NCI-H146 (cell line): ENCODE results near the gene CD84.
"Not testable (repeated sequence)": the region's sequence is repeated elsewhere in the genome, so short reads cannot be mapped to it uniquely, and the experiment has no call there.

Experiments
- DNase-seq: peaks from one replicate; lab custom pipeline; 2025; lab: John Stamatoyannopoulos, UW

Gene CD84

DNA sequence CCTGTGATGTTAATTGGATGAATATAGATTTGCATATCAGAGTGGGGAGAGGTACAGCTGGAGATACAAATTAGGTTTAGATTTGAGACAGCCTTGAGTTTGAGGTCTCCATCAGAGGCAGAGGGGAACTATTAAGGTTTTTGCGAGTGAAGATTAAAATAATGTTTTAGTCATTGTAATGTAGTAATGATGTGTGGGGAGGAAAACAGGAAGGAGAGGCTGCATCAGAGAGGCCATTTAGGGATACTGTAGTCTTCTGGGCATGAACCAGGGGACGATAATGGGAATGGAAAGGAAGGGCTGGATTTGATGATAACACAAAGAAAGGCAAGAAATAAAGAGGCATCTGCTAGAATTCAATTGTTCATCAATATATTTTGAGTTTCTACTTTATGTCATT, 9.5 kb downstream of the CD84 start:
- no peak for DNase-seq

DNA sequence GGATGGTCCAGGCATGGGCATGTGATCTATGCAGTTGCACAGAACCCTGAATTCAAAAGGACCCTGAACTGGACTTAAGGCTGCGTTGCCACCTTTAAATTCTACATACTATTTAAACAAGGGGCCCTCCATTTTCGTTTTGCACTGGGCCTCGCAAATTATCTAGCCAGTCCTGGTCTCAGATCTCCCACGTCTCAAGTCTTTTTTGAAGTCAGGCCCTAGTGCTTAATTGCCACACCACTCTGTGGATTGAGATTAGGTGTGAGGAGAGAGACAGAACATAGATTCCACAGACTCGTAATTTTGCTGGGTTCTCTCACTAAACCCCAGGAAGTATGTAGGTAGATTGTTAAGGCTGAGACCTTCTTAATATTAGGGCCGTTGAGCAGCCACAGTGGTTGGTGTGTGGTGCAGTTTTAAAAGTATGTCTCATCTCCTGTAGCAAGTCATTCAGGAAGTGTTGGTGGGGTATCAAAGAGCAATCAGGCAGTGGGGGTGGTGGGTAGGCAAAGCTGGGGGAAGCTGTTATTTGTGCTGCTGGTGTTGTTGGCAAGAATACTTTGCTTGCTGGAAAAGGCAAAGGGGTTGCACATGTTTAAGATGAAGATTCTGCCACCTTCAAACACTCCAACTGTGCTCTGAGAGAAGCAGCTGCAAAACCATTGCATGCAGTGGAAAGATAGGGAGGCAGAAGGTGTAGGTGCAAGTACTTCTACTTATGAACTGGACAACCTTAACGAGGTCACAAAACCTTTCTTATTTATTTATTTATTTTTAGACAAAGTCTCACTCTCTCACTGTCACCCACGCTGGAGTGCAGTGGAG, 11.2 kb downstream of the CD84 start:
- DNase-seq = no peak

DNA sequence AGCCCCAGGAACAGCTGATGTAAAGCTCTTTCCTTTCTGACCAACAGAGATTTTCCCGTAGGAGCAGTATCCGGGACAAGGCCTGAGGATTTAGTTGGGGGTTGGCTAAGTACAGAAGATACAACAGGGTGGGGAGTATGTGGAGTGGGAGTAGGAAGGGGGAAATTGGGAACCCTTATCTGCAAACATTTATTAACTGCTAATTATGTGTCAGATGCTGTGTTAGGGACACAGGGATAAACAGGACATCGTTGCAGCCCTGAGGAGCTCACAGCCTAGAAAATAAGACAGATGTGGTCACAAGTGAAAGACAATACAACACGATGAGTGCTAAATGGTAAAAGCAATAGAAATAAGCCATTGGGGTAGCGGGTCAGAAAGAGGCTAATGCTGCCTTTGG, 12.0 kb downstream of the CD84 start:
- DNase-seq = no peak

DNA sequence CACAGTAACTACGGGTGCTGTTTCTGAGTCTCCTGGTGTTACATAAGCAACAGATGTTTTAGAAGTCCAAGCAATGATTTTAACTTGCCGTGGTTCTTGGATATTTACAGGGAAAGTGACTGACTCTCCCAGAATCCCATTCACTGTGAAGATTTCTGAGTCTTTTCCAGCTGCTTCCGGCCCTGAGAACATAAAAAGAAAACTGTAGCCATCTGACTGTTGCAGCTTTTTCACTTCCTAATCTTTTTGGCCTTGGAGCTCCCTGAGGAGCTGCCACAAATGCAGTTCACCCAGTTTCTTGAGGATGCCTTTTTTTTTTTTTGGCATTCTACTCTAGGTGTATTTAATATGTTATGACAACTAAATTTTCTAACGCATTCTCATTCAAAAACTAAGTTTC, 13.7 kb downstream of the CD84 start:
- no peak for DNase-seq

DNA sequence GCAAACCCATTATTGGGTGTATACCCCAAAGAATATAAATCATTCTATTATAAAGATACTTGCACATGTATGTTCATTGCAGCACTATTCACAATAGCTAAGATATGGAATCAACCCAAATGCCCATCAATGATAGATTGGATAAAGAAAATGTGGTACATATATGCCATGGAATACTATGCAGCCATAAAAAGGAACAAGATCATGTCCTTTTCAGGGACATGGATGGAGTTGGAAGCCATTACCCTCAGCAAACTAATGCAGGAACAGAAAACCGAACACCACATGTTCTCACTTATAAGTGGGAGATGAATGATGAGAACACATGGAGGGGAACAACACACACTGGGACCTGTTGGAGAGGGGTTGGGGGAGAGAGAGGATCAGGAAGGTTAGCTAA, 16.1 kb downstream of the CD84 start:
- not testable (repeated sequence) for DNase-seq

DNA sequence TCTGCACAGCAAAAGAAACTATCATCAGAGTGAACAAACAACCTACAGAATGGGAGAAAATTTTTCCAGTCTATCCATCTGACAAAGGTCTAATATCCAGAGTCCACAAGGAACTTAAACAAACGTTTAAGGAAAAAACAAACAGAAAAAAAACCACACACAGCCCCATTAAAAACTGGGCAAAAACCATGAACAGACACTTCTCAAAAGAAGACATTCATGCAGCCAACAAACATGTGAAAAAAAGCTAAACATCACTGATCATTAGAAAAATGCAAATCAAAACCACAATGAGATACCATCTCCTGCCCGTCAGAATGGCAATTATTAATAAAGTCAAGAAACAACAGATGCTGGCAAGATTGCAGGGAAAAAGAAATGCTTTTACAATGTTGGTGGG, 16.6 kb downstream of the CD84 start:
- DNase-seq = not testable (repeated sequence)

DNA sequence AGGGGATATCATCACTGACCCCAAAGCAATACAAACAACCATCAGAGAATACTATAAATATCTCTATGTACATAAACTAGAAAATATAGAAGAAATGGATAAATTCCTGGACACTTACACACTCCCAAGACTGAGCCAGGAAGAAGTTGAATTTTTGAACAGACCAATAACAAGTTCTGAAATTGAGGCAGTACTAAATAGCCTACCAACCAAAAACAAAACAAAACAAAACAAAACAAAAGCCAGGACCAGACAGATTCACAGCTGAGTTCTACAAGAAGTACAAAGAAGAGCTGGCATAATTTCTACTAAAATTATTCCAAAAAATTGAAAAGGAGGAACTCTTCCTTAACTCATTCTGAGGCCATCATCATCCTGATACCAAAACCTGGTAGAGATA, 18.5 kb downstream of the CD84 start:
- DNase-seq = no peak

DNA sequence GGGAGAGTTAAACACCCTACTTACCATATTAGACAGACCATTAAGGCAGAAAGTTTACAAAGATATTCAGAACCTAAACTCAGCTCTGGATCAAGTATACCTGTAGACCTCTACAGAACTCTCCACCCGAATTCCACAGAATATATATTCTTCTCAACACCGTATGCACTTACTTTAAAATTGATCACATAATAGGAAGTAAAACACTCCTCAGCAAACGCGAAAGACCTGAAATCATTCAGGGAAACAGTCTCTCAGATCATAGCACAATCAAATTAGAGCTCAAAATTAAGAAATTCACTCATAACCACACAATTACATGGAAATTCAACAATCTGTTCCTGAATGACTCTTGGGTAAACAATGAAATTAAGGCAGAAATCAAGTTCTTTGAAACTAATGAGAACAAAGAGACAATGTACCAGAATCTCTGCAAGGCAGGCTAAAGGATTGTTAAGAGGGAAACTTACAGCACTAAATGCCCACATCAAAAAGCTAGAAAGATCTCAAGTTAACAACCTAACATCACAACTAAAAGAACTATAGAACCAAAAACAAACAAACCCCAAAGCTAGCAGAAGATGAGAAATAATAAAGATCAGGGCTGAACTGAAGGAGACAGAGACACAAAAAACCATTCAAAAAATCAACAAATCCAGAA, 19.1 kb downstream of the CD84 start:
- no peak for DNase-seq

DNA sequence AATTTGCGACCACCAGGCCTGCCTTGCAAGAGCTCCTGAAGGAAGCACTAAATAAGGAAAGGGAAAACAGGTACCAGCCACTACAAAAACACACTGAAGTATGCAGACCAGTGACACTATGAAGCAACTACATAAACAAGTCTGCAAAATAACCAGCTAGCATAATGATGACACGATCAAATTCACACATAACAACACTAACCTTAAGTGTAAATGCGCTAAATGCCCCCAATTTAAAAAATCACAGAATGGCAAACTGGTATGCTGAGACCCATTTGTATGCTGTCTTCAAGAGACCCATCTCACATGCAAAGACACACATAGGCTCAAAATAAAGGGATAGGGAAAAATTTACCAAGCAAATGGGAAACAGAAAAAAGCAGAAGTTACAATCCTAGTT, 19.9 kb downstream of the CD84 start:
- DNase-seq = not testable (repeated sequence)

DNA sequence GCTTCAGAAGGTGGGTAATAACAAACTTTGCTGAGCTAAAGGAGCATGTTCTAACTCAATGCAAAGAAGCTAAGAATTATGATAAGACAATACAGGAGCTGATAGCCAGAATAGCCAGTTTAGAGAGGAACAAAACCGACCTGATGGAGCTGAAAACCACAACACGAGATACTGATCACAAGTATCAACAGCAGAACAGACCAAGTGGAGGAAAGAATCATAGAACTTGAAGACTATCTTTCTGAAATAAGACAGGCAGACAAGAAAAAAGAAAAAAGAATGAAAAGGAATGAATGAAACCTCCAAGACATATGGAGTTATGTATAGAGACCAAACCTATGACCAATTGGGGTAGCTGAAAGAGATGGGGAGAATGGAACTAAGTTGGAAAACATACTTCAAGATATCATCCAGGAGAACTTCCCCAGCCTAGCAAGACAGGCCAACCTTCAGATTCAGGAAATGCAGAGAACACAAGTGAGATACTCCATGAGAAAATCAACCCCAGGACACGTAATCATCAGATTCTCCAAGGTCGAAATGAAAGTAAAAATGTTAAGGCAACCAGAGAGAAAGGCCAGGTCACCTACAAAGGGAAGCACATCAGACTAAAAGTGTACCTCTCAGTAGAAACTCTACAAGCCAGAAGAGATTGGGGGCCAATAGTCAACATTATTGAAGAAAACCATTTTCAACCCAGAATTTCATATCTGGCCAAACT, 20.5 kb downstream of the CD84 start:
- no peak for DNase-seq

DNA sequence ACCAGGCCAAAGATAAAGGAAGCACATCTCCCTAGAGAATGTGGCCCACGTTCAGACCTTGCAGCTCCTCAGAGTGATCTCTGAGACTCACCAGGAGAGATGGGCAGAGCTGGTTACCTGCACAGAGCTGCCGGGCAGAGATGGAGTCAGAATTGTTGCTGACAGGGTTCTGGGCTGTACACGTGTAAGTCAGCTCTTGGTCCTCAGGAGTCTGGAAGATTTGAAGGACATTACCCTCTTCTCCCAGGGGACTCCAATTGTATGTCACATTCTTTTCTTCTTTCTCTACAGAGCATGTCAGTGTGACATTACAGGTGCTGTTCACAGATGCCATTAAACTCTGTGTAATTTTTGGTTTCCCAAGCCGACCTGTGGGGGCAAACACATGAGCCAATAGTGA, 25.5 kb downstream of the CD84 start:
- no peak for DNase-seq

DNA sequence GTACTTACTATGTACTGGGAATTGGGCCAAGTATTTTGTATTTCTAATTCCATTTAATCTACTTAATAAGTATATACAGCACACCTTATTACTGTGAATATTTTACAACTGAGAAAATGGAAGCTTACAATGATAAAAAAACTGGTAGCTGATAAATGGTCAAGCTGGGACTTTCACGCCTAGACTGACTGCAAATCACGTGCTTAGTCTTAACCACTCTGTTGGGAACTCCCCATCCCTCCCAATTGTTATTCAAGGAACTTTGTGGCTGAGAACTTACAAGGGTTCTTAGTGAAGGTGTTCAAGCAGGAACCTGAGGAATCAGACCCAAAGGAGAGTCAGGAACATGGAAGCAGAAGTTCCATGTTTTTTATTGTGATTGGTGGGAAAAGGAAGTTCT, 26.9 kb downstream of the CD84 start:
- DNase-seq = no peak

DNA sequence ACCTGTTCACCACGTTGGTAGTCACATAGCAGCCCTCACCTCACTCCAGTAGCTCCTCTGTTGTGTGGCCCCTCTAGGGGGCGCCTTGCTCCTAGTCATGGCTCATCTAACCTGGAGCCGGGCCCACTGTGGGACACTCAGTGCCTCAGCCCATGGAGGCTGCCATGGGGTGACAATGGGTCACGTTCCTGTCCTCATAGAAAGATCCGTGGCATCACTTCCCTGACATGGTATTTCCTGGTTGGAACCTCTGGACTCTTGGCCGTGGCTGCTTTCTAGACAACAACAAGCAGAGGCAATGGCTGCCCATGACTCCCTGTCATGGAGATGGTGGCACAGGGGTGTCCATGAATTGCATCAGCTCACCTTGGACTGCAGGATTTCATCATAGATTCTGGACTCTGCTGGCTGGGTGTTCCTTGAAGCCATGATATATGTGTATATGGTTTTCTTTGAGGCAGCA, 28.7 kb downstream of the CD84 start:
- DNase-seq = no peak

DNA sequence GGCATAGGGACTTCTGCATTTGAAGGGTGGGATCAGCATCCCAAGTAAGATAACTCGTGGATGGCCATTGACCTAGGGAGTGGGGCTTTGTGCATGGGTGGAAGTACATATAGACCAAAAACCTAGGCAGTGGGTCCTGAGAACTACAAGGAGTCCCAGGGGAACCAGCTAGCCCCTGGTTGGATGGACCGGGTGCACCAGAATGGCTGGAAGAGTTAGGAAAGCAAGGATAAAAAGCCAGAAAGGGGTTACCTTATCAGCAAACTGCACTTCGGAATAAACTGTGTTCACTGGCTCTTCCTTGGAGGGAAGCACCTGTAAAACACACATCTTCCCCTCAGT, 29.7 kb downstream of the CD84 start:
- no peak for DNase-seq

DNA sequence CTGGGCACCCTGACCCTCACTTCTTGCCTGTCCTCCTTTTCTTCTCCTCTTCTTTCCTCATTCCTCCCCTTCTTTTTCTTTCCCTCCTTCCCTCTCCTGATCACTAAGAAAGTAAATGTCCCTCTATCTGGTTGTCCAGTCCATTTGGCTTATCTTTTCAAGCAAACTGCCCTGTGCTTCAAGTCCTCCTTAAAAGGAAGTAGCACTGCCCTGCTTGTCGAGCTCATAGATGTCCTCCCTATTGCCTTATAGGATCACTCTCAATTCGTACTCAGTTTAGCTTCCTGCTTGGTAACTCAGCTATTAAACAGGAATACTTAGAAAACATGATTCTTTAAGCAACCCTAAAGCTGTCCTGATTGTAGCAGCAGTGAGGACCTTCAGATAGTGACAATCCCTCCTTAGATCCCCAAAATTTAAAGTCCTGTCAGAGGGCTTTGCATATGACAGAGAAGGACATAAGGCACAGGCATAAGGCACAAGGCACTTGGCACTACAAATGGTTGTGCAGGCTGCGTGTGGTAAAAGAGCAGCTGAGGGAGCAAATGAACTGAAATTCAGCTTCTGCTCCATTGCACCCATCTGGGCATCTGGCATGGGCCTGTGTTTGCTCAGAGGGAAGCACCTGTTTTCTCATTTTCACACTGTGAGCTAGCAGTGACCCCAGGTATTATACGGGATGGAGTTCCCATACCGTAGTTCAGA, 30.2 kb downstream of the CD84 start:
- no peak for DNase-seq

DNA sequence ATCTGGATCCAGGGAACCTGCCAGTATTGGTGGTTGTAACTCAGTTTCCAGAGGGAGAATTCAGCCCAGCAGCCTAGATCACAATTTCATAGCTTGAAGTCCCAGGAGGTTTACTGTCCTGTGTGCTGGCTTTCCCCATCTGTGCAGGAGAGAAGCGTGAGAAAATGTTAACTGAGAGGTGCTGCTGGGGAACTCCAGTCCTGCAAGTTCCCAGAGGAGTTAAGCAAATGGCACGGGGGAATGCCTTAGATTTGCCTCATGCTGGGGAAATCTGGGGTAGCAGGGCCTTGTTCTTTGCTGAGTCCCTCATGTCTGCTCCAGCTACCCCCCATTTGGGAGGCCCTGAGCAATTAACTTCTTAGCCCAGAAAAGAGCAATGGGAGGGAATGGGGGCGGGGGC, 31.1 kb downstream of the CD84 start:
- DNase-seq = no peak

DNA sequence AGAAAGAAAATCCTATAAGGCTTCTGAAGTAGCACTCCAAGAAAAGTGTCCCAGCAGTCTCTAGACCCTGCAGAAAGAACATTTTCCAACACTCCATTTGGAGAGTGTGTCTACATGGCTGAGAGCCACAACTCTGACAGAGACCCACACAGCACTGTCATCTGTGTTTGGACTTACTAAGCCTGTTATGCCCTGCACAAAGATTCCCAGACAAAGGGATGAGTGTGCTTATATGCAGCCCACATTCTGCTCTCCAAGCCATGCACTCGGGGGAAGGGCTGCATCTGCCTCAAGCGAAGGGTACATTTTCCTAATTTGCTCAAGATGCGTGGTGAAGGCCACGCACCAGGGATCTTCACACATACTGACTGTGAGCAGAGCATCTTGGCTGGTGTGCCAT, 31.9 kb downstream of the CD84 start:
- no peak for DNase-seq

DNA sequence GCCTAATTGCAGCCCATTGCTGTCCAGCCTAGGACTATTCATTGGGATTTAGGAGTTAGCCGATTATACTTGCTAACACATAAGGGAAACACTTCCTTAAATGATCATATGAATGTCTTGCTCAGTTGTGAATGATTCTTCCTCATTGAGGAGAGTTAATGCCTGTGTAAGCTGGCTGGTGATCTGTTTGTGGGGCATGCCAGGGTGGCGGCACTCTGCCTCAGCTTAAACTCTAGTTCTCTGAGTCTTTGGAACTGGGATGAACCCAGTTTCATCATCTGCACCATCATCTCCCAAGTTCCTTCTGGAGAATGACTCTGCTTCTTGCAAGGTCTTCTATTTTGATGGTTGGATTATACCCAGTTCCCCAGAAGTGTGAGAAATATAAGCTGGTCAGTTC, 32.4 kb downstream of the CD84 start:
- DNase-seq = no peak

DNA sequence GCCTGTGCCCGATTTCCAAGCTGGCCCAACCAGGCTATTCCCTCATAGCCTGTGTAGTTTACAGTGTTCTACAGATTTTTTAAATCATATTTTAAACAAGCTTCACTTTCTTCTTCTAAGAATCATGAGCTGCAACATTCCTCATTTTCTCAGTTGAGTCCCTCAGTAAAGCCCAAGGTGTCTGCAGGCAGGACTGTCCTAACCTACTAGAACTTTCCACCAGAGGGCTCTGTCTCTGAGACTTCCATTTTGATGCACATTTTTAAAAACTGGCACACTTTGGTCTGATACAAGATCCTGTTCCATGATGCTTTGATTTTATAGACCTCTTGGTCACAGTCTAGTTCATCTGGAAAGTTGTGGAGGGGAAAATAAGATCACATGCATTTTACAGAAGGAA, 34.6 kb downstream of the CD84 start:
- DNase-seq = no peak

DNA sequence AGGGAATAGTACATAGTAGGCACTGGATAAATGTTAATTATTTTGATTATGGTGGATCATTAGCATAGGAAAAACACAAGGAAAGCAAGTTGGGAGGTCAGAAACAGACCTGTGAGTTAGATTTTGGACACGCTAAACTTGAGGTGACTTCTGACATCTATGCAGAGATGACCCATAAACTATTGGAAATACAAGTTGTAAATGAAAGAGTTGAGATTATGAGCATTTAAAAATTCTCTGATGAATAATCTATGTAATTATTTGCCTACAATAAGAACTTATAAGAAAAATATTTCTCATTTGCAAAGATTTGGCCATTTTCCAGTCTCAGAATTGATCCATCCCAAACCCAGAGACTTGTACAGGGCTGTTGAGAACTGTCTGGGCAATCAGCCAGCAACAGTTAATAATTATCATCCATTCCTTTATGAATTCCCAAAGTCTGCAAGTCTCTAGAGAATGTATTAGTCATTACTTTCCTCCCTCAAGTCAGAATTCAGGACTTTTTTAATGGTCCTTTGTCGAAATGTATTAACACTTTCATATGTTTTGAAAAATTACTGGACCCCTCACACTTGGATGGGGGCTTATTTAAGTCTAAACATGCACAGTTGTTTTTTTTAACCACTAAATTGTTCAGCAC, 36.9 kb downstream of the CD84 start:
- no peak for DNase-seq

DNA sequence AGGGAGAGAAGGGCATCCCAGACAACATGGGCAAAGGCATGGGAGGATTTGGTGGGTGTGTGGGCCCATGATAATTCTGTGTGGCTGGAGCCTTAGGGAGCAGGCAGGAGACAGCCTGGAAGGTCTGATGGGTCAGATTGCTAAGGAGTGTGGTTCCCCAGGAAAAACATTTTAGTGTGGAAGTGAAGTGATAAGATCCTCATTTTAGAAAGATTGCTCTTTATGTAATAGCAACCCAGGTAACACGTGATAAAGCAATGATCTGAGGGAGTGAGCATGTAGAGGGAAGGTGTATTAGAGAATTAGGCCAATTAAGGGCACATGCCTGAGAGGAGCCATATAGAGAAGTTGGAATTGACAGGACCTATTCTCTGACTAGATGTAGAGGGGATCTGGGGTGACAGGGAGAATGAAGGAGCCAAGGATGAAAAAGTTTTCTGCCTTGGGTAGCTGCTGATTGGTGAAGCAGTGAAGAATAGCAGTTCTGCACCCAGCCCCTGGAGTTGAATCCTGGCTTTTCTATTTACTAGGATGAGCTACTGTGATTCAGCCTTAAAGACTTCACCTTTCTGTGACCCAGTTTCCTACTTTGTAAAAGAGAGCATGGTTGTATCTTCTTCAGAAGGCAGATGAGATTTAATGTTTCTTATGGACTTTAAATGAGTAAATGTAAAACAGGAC, 37.5 kb downstream of the CD84 start:
- no peak for DNase-seq

DNA sequence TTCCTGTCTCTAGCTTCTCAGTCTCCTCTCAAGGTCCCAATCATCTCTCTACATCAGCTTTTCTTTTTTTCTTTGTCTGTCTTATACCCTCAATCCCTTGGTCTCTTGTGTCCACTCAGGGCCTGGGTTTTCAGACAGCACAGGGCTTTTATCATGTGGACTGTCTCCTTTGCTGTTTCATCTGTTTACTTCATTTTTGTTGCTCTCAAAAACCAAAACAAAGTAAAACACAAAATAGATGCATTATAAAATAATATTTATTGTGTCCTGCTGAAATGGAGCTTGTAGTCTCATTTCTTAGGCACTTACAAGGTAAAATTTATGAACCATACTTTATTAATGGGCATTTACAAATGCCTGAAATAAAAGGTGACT, 38.5 kb downstream of the CD84 start:
- no peak for DNase-seq
